CD4-positive, alpha-beta memory T cell (primary cell): ENCODE data around the gene COG1. TPM values are rescaled to one million over a fixed set of nuclear protein-coding genes. Genes with fewer than 3 reads are reported as not detected.

Experiments used
- CTCF ChIA-PET: fragments of 350-600 bp; sonication (Branson Sonifier 250); formaldehyde crosslinking; loops from one replicate; lab custom pipeline; 2021; ENCODE audit warnings: inconsistent platforms; ENCODE audit not compliant: partially characterized antibody; lab: Charles Lee
- POLR2A ChIA-PET: fragments of 350-600 bp; sonication (Branson Sonifier 250); formaldehyde crosslinking; loops from one replicate; lab custom pipeline; 2021; ENCODE audit not compliant: partially characterized antibody; lab: Charles Lee
- DNase-seq, 5 donors: peaks; one replicate each; pipeline versions ENCODE4 v3.0.0 to v3.0.0-alpha.2; 2020 to 2022; ENCODE audit warnings: mixed read lengths in 1 of 5
- H3K27ac ChIP-seq: one replicate; pipeline ENCODE4 v1.7.0; 2013; ENCODE audit warnings: low read depth, low read length
- H3K27me3 ChIP-seq: 2 replicates; pipeline ENCODE4 v1.7.0; 2013; ENCODE audit warnings: mild to moderate bottlenecking, low read length, moderate library complexity; ENCODE audit not compliant: insufficient read depth
- H3K36me3 ChIP-seq: 2 replicates; pipeline ENCODE4 v1.7.0; 2013; ENCODE audit warnings: mild to moderate bottlenecking, low read length, moderate library complexity; ENCODE audit not compliant: insufficient read depth
- H3K4me1 ChIP-seq: 2 replicates; pipeline ENCODE4 v1.7.0; 2013; ENCODE audit warnings: mild to moderate bottlenecking, low read length, moderate library complexity; ENCODE audit not compliant: insufficient read depth
- H3K4me3 ChIP-seq, 2 donors: one replicate each; pipeline ENCODE4 v1.7.0; 2013; ENCODE audit warnings: low read length in 2 of 2, mild to moderate bottlenecking in 1 of 2
- H3K9me3 ChIP-seq, 2 donors: one replicate each; pipeline ENCODE4 v1.7.0; 2013; ENCODE audit warnings: low read length in 2 of 2, control low read depth in 1 of 2; ENCODE audit not compliant: control insufficient read depth in 1 of 2
- H3K27ac Mint-ChIP-seq, 7 donors: one replicate each; pipeline ENCODE4 v1.8.0; 2020 to 2021; ENCODE audit warnings: mixed read lengths in 7 of 7, mild to moderate bottlenecking in 6 of 7, inconsistent platforms in 3 of 7, moderate library complexity in 3 of 7
- H3K27me3 Mint-ChIP-seq, 2 donors: one replicate each; pipeline ENCODE4 v1.8.0; 2020 to 2021; ENCODE audit warnings: mixed read lengths in 2 of 2
- H3K36me3 Mint-ChIP-seq, 2 donors: one replicate each; pipeline ENCODE4 v1.8.0; 2020 to 2021; ENCODE audit warnings: mixed read lengths in 2 of 2, inconsistent platforms in 1 of 2, mild to moderate bottlenecking in 1 of 2
- H3K4me1 Mint-ChIP-seq, 4 donors: one replicate each; pipeline ENCODE4 v1.8.0; 2020 to 2021; ENCODE audit warnings: mixed read lengths in 4 of 4, mild to moderate bottlenecking in 1 of 4
- H3K4me3 Mint-ChIP-seq, 8 donors: one replicate each; pipeline ENCODE4 v1.8.0; 2020 to 2021; ENCODE audit warnings: mixed read lengths in 8 of 8, mild to moderate bottlenecking in 7 of 8, moderate library complexity in 6 of 8, inconsistent platforms in 3 of 8
- H3K9me3 Mint-ChIP-seq, 8 donors: one replicate each; pipeline ENCODE4 v1.8.0; 2020 to 2021; ENCODE audit warnings: mixed read lengths in 8 of 8, mild to moderate bottlenecking in 5 of 8, inconsistent platforms in 3 of 8, moderate library complexity in 1 of 8
- intact Hi-C: fragments of 100-400 bp; cut with micrococcal nuclease; formaldehyde crosslinking; loops from one replicate; pipeline ENCODE4 v1.15.1; 2023
- polyA plus RNA-seq, 2 donors: library from polyadenylated mRNA; unstranded; fragments of 300-500 nt; fragmentation: Illumina TruSeq; gene quantifications; one replicate each; pipeline ENCODE4 v1.2.3, GENCODE V29; 2021
- total RNA-seq, 2 experiments: library from RNA; stranded (reverse); gene quantifications; one replicate each; pipeline ENCODE4 v1.2.3, GENCODE V29; 2021

COG1 gene
- total and polyA plus RNA-seq, 4 experiments from 2014 or later = 13.1 to 81.6 (median 57.1) TPM

DNA sequence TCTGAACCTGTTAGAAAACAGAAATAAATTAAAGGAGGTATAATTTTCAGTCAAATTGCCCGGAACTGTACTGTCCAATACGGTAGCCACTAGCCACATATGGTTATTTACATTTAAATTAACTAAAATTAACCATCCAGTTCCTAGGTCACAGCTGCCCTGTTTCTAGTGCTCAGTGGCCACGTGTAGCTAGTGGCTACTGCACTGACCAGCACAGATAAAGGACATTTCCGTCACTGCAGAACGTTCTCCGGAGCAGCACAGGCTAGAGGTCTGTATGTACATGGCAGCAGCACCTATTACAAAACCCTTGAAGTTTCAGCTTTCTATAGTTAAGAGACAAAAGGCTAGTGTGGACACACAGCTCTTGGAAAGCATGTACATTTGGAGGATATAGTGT lies 35.1 kb downstream of the COG1 start:
- H3K4me1 Mint-ChIP-seq = peaks cover 50 to 74% (median 63%) of the 10 kb centered on the region in 4 donors
- H3K27ac Mint-ChIP-seq = peak overlapping the region in 5 of 7 donors; percentile 35 to 78 (median 53)
- no peaks in the 10 kb centered on the region for H3K9me3 Mint-ChIP-seq
- no peaks in the 10 kb centered on the region for H3K9me3 ChIP-seq
- intact Hi-C loops = no loop called here
- H3K27me3 Mint-ChIP-seq = no peaks in the 10 kb centered on the region
- peak overlapping the region; percentile 5 for H3K27ac ChIP-seq
- peaks cover 8 to 26% of the 10 kb centered on the region in 2 donors for H3K36me3 Mint-ChIP-seq
- H3K27me3 ChIP-seq = no peaks in the 10 kb centered on the region
- H3K4me3 Mint-ChIP-seq = peak overlapping the region in 5 of 8 donors; percentile 18 to 82 (median 67)
- DNase-seq = no peak
- H3K4me1 ChIP-seq = peaks cover 63% of the 10 kb centered on the region
- H3K36me3 ChIP-seq = no peaks in the 10 kb centered on the region
- ChIA-PET POLR2A (interaction anchor here (1.1 to 1.6 kb wide), 7 partner anchors 16 to 636 kb away, joined by 3 to 6 read pairs (median 4); partner anchors contain the start of gene COG1), CTCF (interaction anchor here (1.0 to 3.6 kb wide), 7 partner anchors 11 to 502 kb away, joined by 3 to 19 read pairs (median 6); no protein-coding TSS in a partner anchor)
- H3K4me3 ChIP-seq = peak overlapping the region in 1 of 2 donors; percentile 0

GRCh38 chr17:73228748-73229236 lies 35.9 kb downstream of the COG1 start:
- intact Hi-C loops = no loop called here
- ChIA-PET POLR2A (interaction anchor here (1.0 to 1.6 kb wide), 6 partner anchors 17 to 637 kb away, joined by 3 to 6 read pairs (median 4); no protein-coding TSS in a partner anchor), CTCF (interaction anchor here (1.0 to 3.6 kb wide), 6 partner anchors 12 to 503 kb away, joined by 3 to 19 read pairs (median 6); no protein-coding TSS in a partner anchor)
- Mint-ChIP-seq H3K36me3 (peaks cover 8 to 30% of the 10 kb centered on the region in 2 donors), H3K27ac (peak overlapping the region; percentile 10 to 78 (median 57)), H3K4me1 (peaks cover 55 to 83% (median 69%) of the 10 kb centered on the region in 4 donors), H3K27me3 (no peaks in the 10 kb centered on the region), H3K9me3 (no peaks in the 10 kb centered on the region), H3K4me3 (peak overlapping the region; percentile 13 to 82 (median 46))
- no peaks in the 10 kb centered on the region for H3K9me3 ChIP-seq
- H3K27ac ChIP-seq = no peak overlapping the region
- DNase-seq = peak in 1 of 5 donors; percentile 61
- no peak overlapping the region for H3K4me3 ChIP-seq
- no peaks in the 10 kb centered on the region for H3K36me3 ChIP-seq
- H3K27me3 ChIP-seq = no peaks in the 10 kb centered on the region
- peaks cover 71% of the 10 kb centered on the region for H3K4me1 ChIP-seq

GRCh38 chr17:73230088-73230487 lies 37.2 kb downstream of the COG1 start:
- CTCF ChIA-PET = interaction anchor here (3.6 kb wide), 1 partner anchor 504 kb away, joined by 19 read pairs; no protein-coding TSS in a partner anchor
- no peak for DNase-seq
- Histone ChIP-seq H3K4me1 (peaks cover 69% of the 10 kb centered on the region), H3K4me3 (no peak overlapping the region), H3K36me3 (no peaks in the 10 kb centered on the region), H3K27me3 (no peaks in the 10 kb centered on the region), H3K27ac (no peak overlapping the region), H3K9me3 (no peaks in the 10 kb centered on the region)
- POLR2A ChIA-PET = interaction anchor here (3.6 kb wide), 1 partner anchor 36 kb away, joined by 49 read pairs; the partner anchor contains the start of gene COG1
- peak overlapping the region; percentile 71 to 96 (median 94) for H3K4me3 Mint-ChIP-seq
- peaks cover 4 to 27% of the 10 kb centered on the region in 2 donors for H3K36me3 Mint-ChIP-seq
- intact Hi-C loops = no loop called here
- no peaks in the 10 kb centered on the region for H3K27me3 Mint-ChIP-seq
- no peaks in the 10 kb centered on the region for H3K9me3 Mint-ChIP-seq
- H3K27ac Mint-ChIP-seq = peak overlapping the region in 5 of 7 donors; percentile 47 to 91 (median 72)
- H3K4me1 Mint-ChIP-seq = peaks cover 51 to 76% (median 65%) of the 10 kb centered on the region in 4 donors

- POLR2A ChIA-PET = interaction anchor here (1.0 to 3.6 kb wide), 10 partner anchors 9 to 512 kb away, joined by 3 to 49 read pairs (median 8); partner anchors contain the start of gene COG1
- peak overlapping the region; percentile 83 to 99 (median 96) for H3K27ac Mint-ChIP-seq
- intact Hi-C loops = no loop called here
- H3K9me3 Mint-ChIP-seq = no peaks in the 10 kb centered on the region
- peaks cover 49 to 82% (median 62%) of the 10 kb centered on the region in 4 donors for H3K4me1 Mint-ChIP-seq
- Histone ChIP-seq H3K27ac (peak overlapping the region; percentile 73), H3K4me3 (peak overlapping the region; percentile 63 to 77), H3K9me3 (no peaks in the 10 kb centered on the region), H3K36me3 (no peaks in the 10 kb centered on the region), H3K4me1 (peaks cover 63% of the 10 kb centered on the region), H3K27me3 (no peaks in the 10 kb centered on the region)
- peak in 1 of 5 donors; percentile 42 for DNase-seq
- H3K36me3 Mint-ChIP-seq = peaks cover 8 to 35% of the 10 kb centered on the region in 2 donors
- CTCF ChIA-PET = interaction anchor here (0.7 to 3.1 kb wide), 12 partner anchors 9 to 674 kb away, joined by 3 to 15 read pairs (median 5); partner anchors contain the start of gene CDC42EP4
- H3K4me3 Mint-ChIP-seq = peak overlapping the region; percentile 91 to 96 (median 94)
- H3K27me3 Mint-ChIP-seq = no peaks in the 10 kb centered on the region
Observed at GRCh38 chr17:73231395-73231794, 38.5 kb downstream of the COG1 start.

DNA sequence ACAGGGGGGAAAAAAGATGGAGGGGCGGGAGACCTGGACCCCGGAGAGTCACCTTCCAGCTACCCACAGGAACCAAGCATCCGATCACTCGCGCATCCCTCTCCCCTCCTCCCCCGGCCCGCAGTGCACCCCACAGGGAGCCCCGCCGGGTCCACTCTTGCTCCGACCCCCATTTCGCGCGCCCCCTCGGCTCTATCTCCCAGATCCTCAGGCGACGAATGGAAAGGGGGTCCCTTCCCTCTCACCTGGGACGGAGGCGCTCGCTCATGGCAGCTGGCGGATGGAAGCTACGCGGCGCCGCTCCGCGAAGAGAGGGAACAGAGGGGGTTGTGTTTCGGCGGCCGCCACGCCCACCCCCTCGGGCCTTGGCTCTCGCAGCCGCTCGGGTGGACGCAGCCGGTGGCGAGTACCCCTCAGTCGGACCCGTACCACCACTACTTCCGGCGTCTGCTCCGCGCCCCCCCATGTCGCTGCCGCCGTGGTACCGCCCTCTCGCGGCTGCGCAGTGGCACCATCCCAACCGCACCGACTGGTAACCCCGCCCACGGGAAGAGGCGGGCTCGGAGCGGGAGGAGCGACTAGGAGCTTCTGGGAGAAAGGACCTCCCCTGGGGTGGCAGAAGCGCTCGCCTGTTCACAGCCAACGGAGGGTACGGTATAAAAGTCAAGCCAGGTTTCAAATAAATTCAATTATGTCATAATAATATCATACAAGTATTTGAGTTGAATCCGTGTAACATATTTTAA lies 39.2 kb downstream of the COG1 start:
- peak overlapping the region; percentile 91 to 99 (median 97) for H3K27ac Mint-ChIP-seq
- peaks cover 58% of the 10 kb centered on the region for H3K4me1 ChIP-seq
- H3K36me3 ChIP-seq = no peaks in the 10 kb centered on the region
- POLR2A ChIA-PET = interaction anchor here (0.6 to 3.6 kb wide), 17 partner anchors 10 to 512 kb away, joined by 3 to 49 read pairs (median 6); partner anchors contain the start of genes COG1 and SLC39A11
- H3K9me3 Mint-ChIP-seq = no peaks in the 10 kb centered on the region
- peak; percentile 95 to 97 (median 96) for DNase-seq
- H3K4me1 Mint-ChIP-seq = peaks cover 44 to 81% (median 62%) of the 10 kb centered on the region in 4 donors
- H3K36me3 Mint-ChIP-seq = peaks cover 4 to 30% of the 10 kb centered on the region in 2 donors
- peak overlapping the region; percentile 73 for H3K27ac ChIP-seq
- H3K27me3 ChIP-seq = no peaks in the 10 kb centered on the region
- CTCF ChIA-PET = interaction anchor here (0.6 to 3.1 kb wide), 18 partner anchors 9 to 675 kb away, joined by 3 to 15 read pairs (median 4); partner anchors contain the start of gene CDC42EP4
- H3K4me3 ChIP-seq = peak overlapping the region; percentile 63 to 77
- H3K9me3 ChIP-seq = no peaks in the 10 kb centered on the region
- no peaks in the 10 kb centered on the region for H3K27me3 Mint-ChIP-seq
- peak overlapping the region; percentile 91 to 96 (median 94) for H3K4me3 Mint-ChIP-seq
- intact Hi-C loops = loop anchor here (1.0 kb wide), 3 partner anchors 41 to 140 kb away; partner anchors contain the start of genes CDC42EP4 and SLC39A11

GRCh38 chr17:73232587-73233373 lies 39.9 kb downstream of the COG1 start:
- Mint-ChIP-seq H3K27ac (peak overlapping the region; percentile 91 to 99 (median 97)), H3K36me3 (peaks cover 4 to 34% of the 10 kb centered on the region in 2 donors), H3K4me3 (peak overlapping the region; percentile 91 to 96 (median 94)), H3K9me3 (no peaks in the 10 kb centered on the region), H3K4me1 (peaks cover 41 to 81% (median 61%) of the 10 kb centered on the region in 4 donors), H3K27me3 (no peaks in the 10 kb centered on the region)
- Histone ChIP-seq H3K27me3 (no peaks in the 10 kb centered on the region), H3K27ac (peak overlapping the region; percentile 73), H3K4me1 (peaks cover 58% of the 10 kb centered on the region), H3K36me3 (no peaks in the 10 kb centered on the region), H3K4me3 (peak overlapping the region; percentile 63 to 77), H3K9me3 (no peaks in the 10 kb centered on the region)
- ChIA-PET POLR2A (interaction anchor here (0.6 to 3.6 kb wide), 14 partner anchors 11 to 513 kb away, joined by 3 to 49 read pairs (median 7); partner anchors contain the start of genes COG1 and SLC39A11), CTCF (interaction anchor here (0.6 to 3.1 kb wide), 17 partner anchors 10 to 676 kb away, joined by 3 to 15 read pairs (median 4); no protein-coding TSS in a partner anchor)
- intact Hi-C loops = loop anchor here (1.0 kb wide), 3 partner anchors 41 to 140 kb away; partner anchors contain the start of genes CDC42EP4 and SLC39A11
- peak in 2 of 5 donors; percentile 14 to 48 for DNase-seq
